Natural killer cell (primary cell): ENCODE measurements around the gene KIAA1328. TPM values are rescaled to one million over a fixed set of nuclear protein-coding genes. Genes with fewer than 3 reads are reported as not detected.

Experiments used
- ATAC-seq, 3 donors: fragments of 150-1000 bp in 2 of 3; fragments of 200-7000 bp in 1 of 3; cut with Tn5 transposase; 1 replicate in 1 of 3; 2 replicates in 2 of 3; pipeline ENCODE4 v1.10.0; 2021; ENCODE audit warnings: mild to moderate bottlenecking in 2 of 3, moderate library complexity in 2 of 3
- DNase-seq, 2 donors: peaks; one replicate each; pipeline versions ENCODE4 v3.0.0 to v3.0.0-alpha.2; 2013 to 2021; ENCODE audit warnings: mixed read lengths in 1 of 2
- H3K27ac ChIP-seq: one replicate; pipeline ENCODE4 v1.5.1; 2013; ENCODE audit warnings: mild to moderate bottlenecking, low read length
- H3K27me3 ChIP-seq: one replicate; pipeline ENCODE4 v1.6.1; 2013; ENCODE audit warnings: low read length; ENCODE audit not compliant: control insufficient read depth, insufficient read depth
- H3K36me3 ChIP-seq: one replicate; pipeline ENCODE4 v1.6.1; 2013; ENCODE audit warnings: low read length; ENCODE audit not compliant: control insufficient read depth, insufficient read depth
- H3K4me1 ChIP-seq: one replicate; pipeline ENCODE4 v1.6.1; 2013; ENCODE audit warnings: low read length; ENCODE audit not compliant: control insufficient read depth, insufficient read depth
- H3K4me3 ChIP-seq: one replicate; pipeline ENCODE4 v1.5.1; 2013; ENCODE audit warnings: low read length
- H3K9me3 ChIP-seq: one replicate; pipeline ENCODE4 v1.6.1; 2013; ENCODE audit warnings: low read length; ENCODE audit not compliant: control insufficient read depth, insufficient read depth
- H3K27ac Mint-ChIP-seq, 2 donors: one replicate each; pipeline ENCODE4 v1.8.0; 2022; ENCODE audit warnings: mild to moderate bottlenecking in 2 of 2, mixed read lengths in 2 of 2, moderate library complexity in 1 of 2
- H3K27me3 Mint-ChIP-seq, 2 donors: one replicate each; pipeline ENCODE4 v1.8.0; 2022; ENCODE audit warnings: low read depth in 2 of 2, mixed read lengths in 2 of 2
- H3K36me3 Mint-ChIP-seq: one replicate; pipeline ENCODE4 v1.8.0; 2022; ENCODE audit warnings: mixed read lengths
- H3K4me1 Mint-ChIP-seq, 2 donors: one replicate each; pipeline ENCODE4 v1.8.0; 2022; ENCODE audit warnings: mixed read lengths in 2 of 2
- H3K4me3 Mint-ChIP-seq: one replicate; pipeline ENCODE4 v1.8.0; 2022; ENCODE audit warnings: mild to moderate bottlenecking, moderate library complexity, mixed read lengths
- H3K9me3 Mint-ChIP-seq, 2 donors: one replicate each; pipeline ENCODE4 v1.8.0; 2022; ENCODE audit warnings: mixed read lengths in 2 of 2
- CTCF ChIP-seq: fragments of 200-600 bp; IDR thresholded peaks from one replicate; pipeline ENCODE4 v1.8.0; 2022; ENCODE audit warnings: antibody characterized with exemption
- WGBS: methylation state at CpG from one replicate; pipeline ENCODE4 v1.1.7; 2013; ENCODE audit warnings: missing lambda C conversion rate; ENCODE audit not compliant: insufficient coverage; 5-methylcytosine and 5-hydroxymethylcytosine counted together
- intact Hi-C: fragments of 100-400 bp; cut with micrococcal nuclease; formaldehyde crosslinking; loops from one replicate; pipeline ENCODE4 v1.14.2; 2022
- total RNA-seq, 4 donors: library from RNA; stranded (reverse); fragments of 120-200 nt in 1 of 4; gene quantifications; one replicate each; pipeline versions ENCODE4 v1.2.3 to v1.2.4, GENCODE V29; 2013 to 2022

The KIAA1328 gene
- total RNA-seq, 3 donors from 2014 or later (not counting 1 experiment from before 2014, with no cell fraction given): 12.3 to 14.3 (median 13.2) TPM

GRCh38 chr18:37219257-37219656 is 390.3 kb downstream of the KIAA1328 start:
- DNase-seq: no peak
- no peaks in the 10 kb centered on the region for H3K4me1 Mint-ChIP-seq
- TF ChIP-seq CTCF: no peak
- H3K4me1 ChIP-seq: no peaks in the 10 kb centered on the region
- H3K4me3 Mint-ChIP-seq: no peak overlapping the region
- H3K36me3 ChIP-seq: no peaks in the 10 kb centered on the region
- no peaks in the 10 kb centered on the region for H3K9me3 ChIP-seq
- WGBS: 91% methylated on average over 7 of the region's 7 CpGs
- intact Hi-C loops: no loop called here
- no peaks in the 10 kb centered on the region for H3K27me3 Mint-ChIP-seq
- H3K9me3 Mint-ChIP-seq: peaks cover 0 to 20% of the 10 kb centered on the region in 2 donors
- H3K27me3 ChIP-seq: no peaks in the 10 kb centered on the region
- H3K27ac Mint-ChIP-seq: no peak overlapping the region
- H3K27ac ChIP-seq: no peak overlapping the region
- H3K36me3 Mint-ChIP-seq: no peaks in the 10 kb centered on the region
- no peak for ATAC-seq
- no peak overlapping the region for H3K4me3 ChIP-seq

- no peaks in the 10 kb centered on the region for H3K9me3 ChIP-seq
- DNase-seq (no peak), ATAC-seq (no peak)
- Mint-ChIP-seq H3K9me3 (peaks cover 0 to 3% of the 10 kb centered on the region in 2 donors), H3K4me1 (no peaks in the 10 kb centered on the region), H3K36me3 (no peaks in the 10 kb centered on the region), H3K4me3 (no peak overlapping the region), H3K27ac (no peak overlapping the region), H3K27me3 (no peaks in the 10 kb centered on the region)
- H3K36me3 ChIP-seq: no peaks in the 10 kb centered on the region
- intact Hi-C loops: no loop called here
- 65% methylated on average over 2 of the region's 4 CpGs for WGBS
- TF ChIP-seq CTCF: no peak
- H3K4me3 ChIP-seq: no peak overlapping the region
- H3K27me3 ChIP-seq: no peaks in the 10 kb centered on the region
- H3K27ac ChIP-seq: no peak overlapping the region
- H3K4me1 ChIP-seq: no peaks in the 10 kb centered on the region
These were observed 393.5 kb downstream of the KIAA1328 start for GRCh38 chr18:37222354-37222998.

GRCh38 chr18:37222999-37223378 is 394.1 kb downstream of the KIAA1328 start:
- TF ChIP-seq CTCF: no peak
- H3K27me3 Mint-ChIP-seq: no peaks in the 10 kb centered on the region
- ATAC-seq (no peak), DNase-seq (no peak)
- H3K4me3 Mint-ChIP-seq: no peak overlapping the region
- Histone ChIP-seq H3K36me3 (no peaks in the 10 kb centered on the region), H3K9me3 (no peaks in the 10 kb centered on the region), H3K4me1 (no peaks in the 10 kb centered on the region), H3K4me3 (no peak overlapping the region), H3K27me3 (no peaks in the 10 kb centered on the region), H3K27ac (no peak overlapping the region)
- intact Hi-C loops: no loop called here
- H3K9me3 Mint-ChIP-seq: peaks cover 0 to 7% of the 10 kb centered on the region in 2 donors
- no peaks in the 10 kb centered on the region for H3K4me1 Mint-ChIP-seq
- no peak overlapping the region for H3K27ac Mint-ChIP-seq
- no peaks in the 10 kb centered on the region for H3K36me3 Mint-ChIP-seq
- 69% methylated on average over 4 of the region's 5 CpGs for WGBS

GRCh38 chr18:37225279-37225678 is 396.4 kb downstream of the KIAA1328 start:
- Mint-ChIP-seq H3K27ac (no peak overlapping the region), H3K27me3 (no peaks in the 10 kb centered on the region), H3K4me3 (no peak overlapping the region), H3K36me3 (no peaks in the 10 kb centered on the region), H3K9me3 (peaks cover 2 to 10% of the 10 kb centered on the region in 2 donors), H3K4me1 (no peaks in the 10 kb centered on the region)
- Histone ChIP-seq H3K4me3 (no peak overlapping the region), H3K27ac (no peak overlapping the region), H3K27me3 (no peaks in the 10 kb centered on the region), H3K4me1 (no peaks in the 10 kb centered on the region), H3K9me3 (no peaks in the 10 kb centered on the region), H3K36me3 (no peaks in the 10 kb centered on the region)
- intact Hi-C loops: no loop called here
- WGBS: 82% methylated on average over 3 of the region's 4 CpGs
- ATAC-seq (no peak), DNase-seq (no peak)
- no peak for TF ChIP-seq CTCF
